H1 (cell line): ENCODE measurements around the gene YTHDF2. TPM values are rescaled to one million over a fixed set of nuclear protein-coding genes. Genes with fewer than 3 reads are reported as not detected.

ENCODE experiments used
- CTCF ChIA-PET: fragments of 300-600 bp; sonication (Branson Sonifier 250); formaldehyde crosslinking; loops from one replicate; lab custom pipeline; 2021; ENCODE audit not compliant: partially characterized antibody; lab: Charles Lee
- POLR2A ChIA-PET: fragments of 300-600 bp; sonication (Branson Sonifier 250); formaldehyde crosslinking; loops from one replicate; lab custom pipeline; 2021; ENCODE audit warnings: inconsistent platforms; ENCODE audit not compliant: partially characterized antibody; lab: Charles Lee
- DNase-seq, 2 experiments: peaks; one replicate each; pipeline versions ENCODE4 v3.0.0 to v3.0.0-alpha.2; 2010 to 2022; ENCODE audit warnings: low spot score in 2 of 2, low read depth in 1 of 2, mixed read lengths in 1 of 2
- FAIRE-seq: peaks from 2 replicates; lab custom pipeline; 2011; peaks lifted over from hg19 to GRCh38; lab: Jason Lieb, UNC
- H2AFZ ChIP-seq: 2 replicates; pipeline ENCODE4 v1.8.1; 2012; ENCODE audit warnings: low read length, inconsistent platforms
- H2AK5ac ChIP-seq: 2 replicates; pipeline ENCODE4 v1.6.1; 2013; ENCODE audit warnings: low read depth, low read length
- H2BK120ac ChIP-seq: replicated peaks from 2 replicates; pipeline ENCODE3; 2013; ENCODE audit warnings: low read depth, low read length, inconsistent platforms
- H2BK12ac ChIP-seq: 2 replicates; pipeline ENCODE4 v1.6.1; 2013; ENCODE audit warnings: low read depth, low read length
- H2BK15ac ChIP-seq: 2 replicates; pipeline ENCODE4 v1.6.1; 2013; ENCODE audit warnings: low read length
- H2BK20ac ChIP-seq: 2 replicates; pipeline ENCODE4 v1.6.1; 2013; ENCODE audit warnings: low read length
- H2BK5ac ChIP-seq: 2 replicates; pipeline ENCODE4 v1.6.1; 2013; ENCODE audit warnings: low read depth, low read length
- H3K14ac ChIP-seq: 2 replicates; pipeline ENCODE4 v1.6.1; 2013; ENCODE audit warnings: inconsistent platforms; ENCODE audit not compliant: insufficient read length
- H3K18ac ChIP-seq: 2 replicates; pipeline ENCODE4 v1.6.1; 2013; ENCODE audit warnings: low read length; ENCODE audit errors: extremely low read depth
- H3K23ac ChIP-seq: 2 replicates; pipeline ENCODE4 v1.6.1; 2013; ENCODE audit warnings: inconsistent platforms; ENCODE audit not compliant: insufficient read length
- H3K23me2 ChIP-seq: 2 replicates; pipeline ENCODE4 v1.6.1; 2013; ENCODE audit warnings: low read depth, low read length
- H3K27ac ChIP-seq: 2 replicates; pipeline ENCODE4 v1.6.1; 2011; ENCODE audit warnings: low read depth, low read length, inconsistent platforms
- H3K27me3 ChIP-seq, 4 experiments: replicated peaks in 1 of 4; 1 replicate in 1 of 4; 2 replicates in 3 of 4; pipeline versions ENCODE4 v1.6.1 to v1.8.1; 2011 to 2013; ENCODE audit warnings: low read length in 3 of 4, mild to moderate bottlenecking in 3 of 4, inconsistent platforms in 2 of 4, mixed read lengths in 2 of 4, moderate library complexity in 1 of 4; ENCODE audit not compliant: control insufficient read depth in 3 of 4, insufficient read depth in 3 of 4; ENCODE audit errors: extremely low read depth in 1 of 4
- H3K36me3 ChIP-seq, 4 experiments: 2 replicates each; pipeline versions ENCODE4 v1.6.1 to v1.8.1; 2011 to 2013; ENCODE audit warnings: mild to moderate bottlenecking in 4 of 4, low read length in 3 of 4, moderate library complexity in 2 of 4, control low read depth in 1 of 4, inconsistent platforms in 1 of 4; ENCODE audit not compliant: insufficient read depth in 4 of 4, control insufficient read depth in 2 of 4
- H3K4ac ChIP-seq: replicated peaks from 2 replicates; pipeline ENCODE3; 2013; ENCODE audit warnings: low read length, low read depth, mixed read lengths, inconsistent platforms; ENCODE audit not compliant: insufficient read length
- H3K4me1 ChIP-seq, 4 experiments: replicated peaks in 1 of 4; 1 replicate in 1 of 4; 2 replicates in 3 of 4; pipeline versions ENCODE4 v1.6.1 to v1.8.1; 2011 to 2013; ENCODE audit warnings: low read length in 3 of 4, inconsistent platforms in 2 of 4, mixed read lengths in 1 of 4; ENCODE audit not compliant: insufficient read depth in 4 of 4, control insufficient read depth in 3 of 4
- H3K4me2 ChIP-seq, 2 experiments: 2 replicates each; pipeline versions ENCODE4 v1.6.1 to v1.8.1; 2011 to 2013; ENCODE audit warnings: low read depth in 2 of 2, low read length in 2 of 2, control low read depth in 1 of 2, inconsistent platforms in 1 of 2, mild to moderate bottlenecking in 1 of 2; ENCODE audit not compliant: insufficient read depth in 1 of 2
- H3K4me3 ChIP-seq, 4 experiments: fragments of 200-600, 300-600 bp in 1 of 4; sonication (generic), shearing (Covaris generic), sonication (Bioruptor Twin) in 1 of 4; 2 replicates each; pipeline versions ENCODE4 v1.5.1 to v1.8.1; 2011 to 2016; ENCODE audit warnings: low read length in 4 of 4, low read depth in 3 of 4, control low read depth in 2 of 4, inconsistent platforms in 2 of 4, mild to moderate bottlenecking in 2 of 4, mixed read lengths in 1 of 4, moderate library complexity in 1 of 4; ENCODE audit not compliant: insufficient read depth in 2 of 4; ENCODE audit errors: extremely low read depth in 1 of 4
- H3K56ac ChIP-seq: replicated peaks from 2 replicates; pipeline ENCODE3; 2013; ENCODE audit warnings: low read depth, mild to moderate bottlenecking, mixed read lengths, low read length, inconsistent platforms; ENCODE audit not compliant: insufficient read length
- H3K79me1 ChIP-seq: 2 replicates; pipeline ENCODE4 v1.6.1; 2013; ENCODE audit warnings: low read depth, low read length, control low read depth
- H3K79me2 ChIP-seq, 2 experiments: 2 replicates each; pipeline versions ENCODE4 v1.6.1 to v1.8.1; 2012 to 2013; ENCODE audit warnings: low read length in 2 of 2, mild to moderate bottlenecking in 2 of 2, inconsistent platforms in 1 of 2; ENCODE audit not compliant: insufficient read depth in 2 of 2, control insufficient read depth in 1 of 2
- H3K9ac ChIP-seq, 4 experiments: replicated peaks in 1 of 4; 1 replicate in 1 of 4; 2 replicates in 3 of 4; pipeline versions ENCODE4 v1.6.1 to v1.8.1; 2011 to 2013; ENCODE audit warnings: low read depth in 3 of 4, low read length in 3 of 4, control low read depth in 2 of 4, mild to moderate bottlenecking in 2 of 4, moderate library complexity in 2 of 4, inconsistent platforms in 1 of 4; ENCODE audit errors: extremely low read depth in 1 of 4
- H3K9me3 ChIP-seq, 2 experiments: 2 replicates each; pipeline versions ENCODE4 v1.6.1 to v1.8.1; 2012 to 2013; ENCODE audit warnings: mild to moderate bottlenecking in 2 of 2, moderate library complexity in 2 of 2, control low read depth in 1 of 2, inconsistent platforms in 1 of 2, low read depth in 1 of 2, low read length in 1 of 2, mixed read lengths in 1 of 2; ENCODE audit not compliant: insufficient read depth in 2 of 2
- H4K20me1 ChIP-seq, 2 experiments: replicated peaks in 1 of 2; 2 replicates each; pipeline versions ENCODE3 to v1.8.1; 2011 to 2013; ENCODE audit warnings: inconsistent platforms in 2 of 2, low read length in 2 of 2, mild to moderate bottlenecking in 1 of 2; ENCODE audit not compliant: insufficient read depth in 2 of 2, control insufficient read depth in 1 of 2
- H4K5ac ChIP-seq: 2 replicates; pipeline ENCODE4 v1.6.1; 2013; ENCODE audit warnings: low read length, low read depth, mixed read lengths, inconsistent platforms; ENCODE audit not compliant: insufficient read length
- H4K8ac ChIP-seq: 2 replicates; pipeline ENCODE4 v1.8.0; 2013; ENCODE audit warnings: mild to moderate bottlenecking, moderate library complexity, low read length, inconsistent platforms; ENCODE audit not compliant: insufficient read depth; ENCODE audit errors: extremely low read depth
- H4K91ac ChIP-seq: replicated peaks from 2 replicates; pipeline ENCODE3; 2013; ENCODE audit warnings: low read length, mixed read lengths, inconsistent platforms; ENCODE audit not compliant: insufficient read length
- EGR1 ChIP-seq: IDR thresholded peaks from 2 replicates; pipeline ENCODE4 v1.6.1; 2011; ENCODE audit warnings: low read depth, low read length, borderline replicate concordance
- PHF8 ChIP-seq: fragments of 200-600 bp; sonication (generic); conservative IDR thresholded peaks from 2 replicates; pipeline ENCODE4 v1.7.1; 2012; ENCODE audit warnings: low read depth, mild to moderate bottlenecking, inconsistent platforms, low read length, moderate library complexity
- POLR2A ChIP-seq, 2 experiments: IDR thresholded peaks; 1 replicate in 1 of 2; 2 replicates in 1 of 2; pipeline ENCODE4 v1.6.1; 2011; ENCODE audit warnings: low read depth in 2 of 2, low read length in 2 of 2, mild to moderate bottlenecking in 2 of 2; ENCODE audit errors: control extremely low read depth in 1 of 2
- WGBS, 2 experiments: shearing (Covaris generic) in 1 of 2; methylation state at CpG; one replicate each; pipeline versions ENCODE4 v1.1.6 to v1.1.7; 2013 to 2015; ENCODE audit warnings: low lambda C conversion rate in 2 of 2, mixed read lengths in 2 of 2, inconsistent platforms in 1 of 2, low coverage in 1 of 2, missing lambda C conversion rate in 1 of 2; ENCODE audit not compliant: insufficient replicate concordance in 2 of 2, insufficient coverage in 1 of 2, insufficient read length in 1 of 2; ENCODE audit errors: extremely low coverage in 1 of 2, missing lambda C conversion rate in 1 of 2; 5-methylcytosine and 5-hydroxymethylcytosine counted together
- polyA plus RNA-seq, 7 experiments: library from polyadenylated mRNA; depleted of rRNA in 3 of 7; stranded (reverse) in 5 of 7; unstranded in 2 of 7; fragments of >200 nt in 5 of 7; fragments of 200-250 nt in 2 of 7; gene quantifications; 1 replicate in 5 of 7; 2 replicates in 1 of 7; 4 replicates in 1 of 7; pipeline versions ENCODE4 v1.2.1 to v1.2.3, GENCODE V29; 2011 to 2013; ENCODE audit warnings: missing spikeins in 2 of 7, mixed read lengths in 2 of 7
- total RNA-seq: library from RNA; stranded (reverse); fragmentation: NEBNext Ultra II Directional; extraction: Animal tissue kit (Norgen Biotek cat#: 25700); gene quantifications from 2 replicates; pipeline ENCODE4 v1.2.1, GENCODE V29; 2021

YTHDF2 gene
- total and polyA plus RNA-seq, 2 of the 8 experiments (the other 6 are each of a cell fraction or from before 2014, with no cell fraction given), result 128 to 164 TPM

DNA sequence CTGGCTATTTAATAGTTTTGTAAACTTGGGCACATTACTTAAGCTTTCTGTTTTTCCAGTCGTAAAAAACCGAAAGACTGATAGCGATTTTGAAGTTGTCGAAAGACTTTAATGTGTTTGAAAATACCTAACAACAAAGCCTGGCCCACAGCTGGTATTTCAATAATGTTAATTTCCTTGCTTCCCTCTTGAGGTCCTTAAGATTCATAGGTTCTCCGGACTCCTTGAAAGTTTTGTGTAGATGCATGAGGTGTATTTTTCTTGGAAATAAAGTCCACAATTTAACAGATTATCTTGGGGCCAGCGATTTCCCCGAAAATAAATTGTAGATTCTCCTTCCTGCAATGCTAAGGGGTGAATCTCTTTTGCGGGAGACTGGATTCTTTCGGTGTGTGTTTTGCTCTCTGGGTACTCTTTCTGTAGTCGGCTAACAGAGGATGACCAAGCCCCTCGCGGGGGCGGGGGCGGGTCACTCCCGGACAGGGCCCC lies 735 bp upstream of the YTHDF2 start:
- POLR2A ChIA-PET, result interaction anchor here (0.5 to 12.5 kb wide), 38 partner anchors 10 to 388 kb away, joined by 3 to 369 read pairs (median 5); partner anchors contain the start of genes GMEB1, RCC1, RNU11 and TAF12
- no peak for TF ChIP-seq POLR2A (IDR thresholded peaks at IDR 0.05; ENCODE audit: control extremely low read depth in 1 of 2, low read depth in 2 of 2, low read length in 2 of 2)
- TF ChIP-seq PHF8, result 0 out of 2 replicates have a peak, but pooled peaks have one; percentile 35
- peak; percentile 93; the same call in 1 of the 2 replicates for TF ChIP-seq EGR1

More for the DNA sequence above, 735 bp upstream of the YTHDF2 start:
- Histone ChIP-seq H2AK5ac (no peak overlapping the region), H2BK15ac (no peak overlapping the region), H2BK12ac (no peak overlapping the region; the same call in 1 of the 2 replicates), H3K23ac (no peak overlapping the region), H3K56ac (peak overlapping the region; percentile 24), H3K4me1 (peaks cover 0 to 11% (median 3%) of the 10 kb centered on the region in 4 experiments; a peak in 6 of 7 replicates), H3K9ac (peak overlapping the region; percentile 54 to 99 (median 88)), H3K9me3 (no peaks in the 10 kb centered on the region), H3K27me3 (no peaks in the 10 kb centered on the region), H3K18ac (no peak overlapping the region), H3K14ac (no peak overlapping the region), H3K79me1 (no peaks in the 10 kb centered on the region), H4K8ac (no peak overlapping the region), H3K4ac (no peak overlapping the region), H3K79me2 (peaks cover 20 to 41% of the 10 kb centered on the region in 2 experiments), H3K23me2 (no peaks in the 10 kb centered on the region; the same call in 1 of the 2 replicates), H2AFZ (no peak overlapping the region), H3K4me2 (peak overlapping the region; percentile 72 to 73), H3K27ac (peak overlapping the region; percentile 98), H2BK5ac (peak overlapping the region; percentile 6), H3K4me3 (peak overlapping the region; percentile 88 to 97 (median 94)), H4K20me1 (peaks cover 3 to 5% of the 10 kb centered on the region in 2 experiments), H3K36me3 (peaks cover 7 to 26% (median 17%) of the 10 kb centered on the region in 4 experiments; a peak in 6 of 8 replicates), H2BK120ac (peak overlapping the region; percentile 1), H2BK20ac (no peak overlapping the region), H4K5ac (peak overlapping the region; percentile 38), H4K91ac (no peak overlapping the region)
- WGBS, 2 experiments, result 5% methylated on average over 14 of the region's 15 CpGs; no CpG with 5 or more reads in 1 of the 2 experiments
- DNase-seq (no peak), FAIRE-seq (no peak)
- CTCF ChIA-PET, result interaction anchor here (1.0 to 2.8 kb wide), 16 partner anchors 8 to 93 kb away, joined by 3 to 12 read pairs (median 5); partner anchors contain the start of genes GMEB1, RNU11 and TAF12
